Coronary artery (tissue), 2 donors: ENCODE measurements around the gene IDUA.

ENCODE experiments used
- DNase-seq: peaks from one replicate; pipeline ENCODE4 v3.0.0-alpha.2; 2017; ENCODE audit warnings: low spot score
- H3K27ac ChIP-seq, 2 donors: fragments of 200-600 bp; sonication (generic); one replicate each; pipeline ENCODE4 v1.5.1; 2016 to 2019
- H3K4me3 ChIP-seq: fragments of 200-600 bp; sonication (generic); 2 replicates; pipeline ENCODE4 v1.5.1; 2016; ENCODE audit warnings: mild to moderate bottlenecking, moderate library complexity
- TF ChIP-seq, protein P1 (sequence below): fragments of 200-600 bp; sonication (generic); IDR thresholded peaks from one replicate; pipeline ENCODE4 v1.5.1; 2019; ENCODE audit warnings: antibody characterized with exemption

The IDUA gene

GRCh38 chr4:1023895-1024740 lies 37.3 kb downstream of the IDUA start:
- TF ChIP-seq, protein P1, sequence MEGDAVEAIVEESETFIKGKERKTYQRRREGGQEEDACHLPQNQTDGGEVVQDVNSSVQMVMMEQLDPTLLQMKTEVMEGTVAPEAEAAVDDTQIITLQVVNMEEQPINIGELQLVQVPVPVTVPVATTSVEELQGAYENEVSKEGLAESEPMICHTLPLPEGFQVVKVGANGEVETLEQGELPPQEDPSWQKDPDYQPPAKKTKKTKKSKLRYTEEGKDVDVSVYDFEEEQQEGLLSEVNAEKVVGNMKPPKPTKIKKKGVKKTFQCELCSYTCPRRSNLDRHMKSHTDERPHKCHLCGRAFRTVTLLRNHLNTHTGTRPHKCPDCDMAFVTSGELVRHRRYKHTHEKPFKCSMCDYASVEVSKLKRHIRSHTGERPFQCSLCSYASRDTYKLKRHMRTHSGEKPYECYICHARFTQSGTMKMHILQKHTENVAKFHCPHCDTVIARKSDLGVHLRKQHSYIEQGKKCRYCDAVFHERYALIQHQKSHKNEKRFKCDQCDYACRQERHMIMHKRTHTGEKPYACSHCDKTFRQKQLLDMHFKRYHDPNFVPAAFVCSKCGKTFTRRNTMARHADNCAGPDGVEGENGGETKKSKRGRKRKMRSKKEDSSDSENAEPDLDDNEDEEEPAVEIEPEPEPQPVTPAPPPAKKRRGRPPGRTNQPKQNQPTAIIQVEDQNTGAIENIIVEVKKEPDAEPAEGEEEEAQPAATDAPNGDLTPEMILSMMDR: no peak
- H3K4me3 ChIP-seq: no peak overlapping the region
- no peak for DNase-seq
- no peak overlapping the region for H3K27ac ChIP-seq

- DNase-seq: no peak
- Histone ChIP-seq H3K4me3 (no peak overlapping the region), H3K27ac (no peak overlapping the region)
- TF ChIP-seq, protein P1: no peak
These were observed 38.2 kb downstream of the IDUA start for GRCh38 chr4:1024882-1025545.

GRCh38 chr4:1026115-1026514 lies 39.3 kb downstream of the IDUA start:
- Histone ChIP-seq H3K4me3 (no peak overlapping the region), H3K27ac (no peak overlapping the region)
- no peak for DNase-seq
- TF ChIP-seq, protein P1: no peak

- no peak overlapping the region for H3K4me3 ChIP-seq
- no peak for DNase-seq
- TF ChIP-seq, protein P1: no peak
- no peak overlapping the region for H3K27ac ChIP-seq
These were observed 40.5 kb downstream of the IDUA start for GRCh38 chr4:1027219-1027914.

DNA sequence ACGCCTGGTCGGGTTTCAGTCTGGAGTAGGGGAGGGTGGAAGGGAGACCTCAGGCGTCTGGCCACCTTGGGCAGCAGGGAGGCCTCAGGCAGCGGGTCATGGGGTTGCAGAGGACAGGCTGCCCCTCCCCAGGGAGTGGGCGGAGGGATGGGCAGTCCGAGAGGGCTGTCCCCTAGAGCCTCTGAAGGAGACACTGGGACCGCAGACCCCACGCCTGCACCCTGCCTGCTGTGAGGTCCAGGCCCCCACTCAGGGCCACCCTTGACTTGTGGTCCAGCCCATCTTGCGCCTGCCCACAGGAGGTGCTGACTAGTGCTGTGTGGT lies 41.0 kb downstream of the IDUA start:
- no peak overlapping the region for H3K27ac ChIP-seq
- TF ChIP-seq, protein P1: no peak

GRCh38 chr4:1028574-1029220 lies 41.9 kb downstream of the IDUA start:
- TF ChIP-seq, protein P1: no peak
- no peak overlapping the region for H3K4me3 ChIP-seq
- no peak overlapping the region for H3K27ac ChIP-seq
- DNase-seq: no peak

More for the DNA sequence above, 41.0 kb downstream of the IDUA start:
- DNase-seq: no peak
- no peak overlapping the region for H3K4me3 ChIP-seq
